ENCODE results near the gene SLC10A3. TPM values are rescaled to one million over a fixed set of nuclear protein-coding genes. Genes with fewer than 3 reads are reported as not detected.

SLC10A3 gene
- total and polyA plus RNA-seq, 2 donors (not counting 3 experiments of a cell fraction or from before 2014, with no cell fraction given) = 21.9 to 22.6 TPM

DNA sequence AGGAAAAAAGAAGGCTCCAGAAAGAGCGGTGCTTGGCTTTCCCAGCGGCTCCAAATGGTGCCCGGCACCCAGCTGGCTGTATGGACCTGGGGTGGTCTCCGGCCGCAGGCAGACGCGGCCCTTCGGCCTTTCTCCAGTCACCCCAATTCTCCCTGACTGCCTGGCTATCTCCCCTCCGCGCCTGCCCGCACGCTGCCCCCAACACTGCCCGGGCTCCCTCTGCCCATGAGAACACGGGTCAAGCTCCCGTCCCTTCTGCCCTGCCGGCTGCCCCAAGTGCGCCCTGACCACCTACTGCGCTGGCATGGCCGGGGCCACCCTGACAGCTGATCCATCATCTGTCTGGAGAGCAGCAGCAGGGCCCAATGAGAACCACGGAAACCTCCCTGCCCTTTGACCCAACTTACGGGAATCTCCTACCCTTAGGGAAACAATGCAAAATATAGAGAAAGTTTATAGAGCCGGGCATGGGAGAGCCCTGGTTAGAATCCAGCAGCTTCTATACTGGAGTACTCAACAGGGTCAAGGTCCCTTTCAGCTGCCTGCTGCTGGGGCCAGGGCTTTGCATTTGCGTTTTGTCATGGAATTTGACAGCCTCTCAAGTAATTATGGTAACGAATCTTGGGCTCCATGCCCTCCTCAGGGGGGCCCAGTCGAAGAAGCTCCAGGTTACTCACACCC is 26.8 kb upstream of the SLC10A3 start:
- FAIRE-seq = peak; percentile 67
- Histone ChIP-seq H3K9me3 (replicated peaks; ENCODE audit: control insufficient read depth, insufficient read depth, low read length) (no peaks in the 10 kb centered on the region), H3K9ac (replicated peaks; ENCODE audit: extremely low read depth, insufficient read depth, low read length) (peak overlapping the region; percentile 44), H3K27me3 (ENCODE audit: control insufficient read depth in 2 of 2, insufficient read depth in 2 of 2, low read length in 2 of 2) (no peaks in the 10 kb centered on the region), H3K4me1 (ENCODE audit: control insufficient read depth, extremely low read depth, insufficient read depth, low read length) (peaks cover 12% of the 10 kb centered on the region), H3K4me3 (replicated peaks in 1 of 3; ENCODE audit: insufficient read depth in 1 of 3, low read depth in 1 of 3, low read length in 3 of 3) (no peak overlapping the region), H3K79me2 (ENCODE audit: control insufficient read depth, insufficient read depth, low read length) (peaks cover 3% of the 10 kb centered on the region), H3K4me2 (ENCODE audit: insufficient read depth, low read length) (no peak overlapping the region), H3K9me1 (replicated peaks; ENCODE audit: control insufficient read depth, extremely low read depth, insufficient read depth, low read length) (no peaks in the 10 kb centered on the region), H3K36me3 (ENCODE audit: control insufficient read depth in 2 of 2, extremely low read depth in 1 of 2, insufficient read depth in 2 of 2, low read length in 2 of 2) (no peaks in the 10 kb centered on the region), H3K27ac (ENCODE audit: insufficient read depth, low read depth, low read length) (peak overlapping the region; percentile 12), H2AFZ (ENCODE audit: low read depth, low read length) (peak overlapping the region; percentile 35), H4K20me1 (replicated peaks; ENCODE audit: control insufficient read depth, extremely low read depth, insufficient read depth, low read length) (no peaks in the 10 kb centered on the region)
- intact Hi-C loops (cut with micrococcal nuclease) (loop anchor here (2.0 to 5.0 kb wide), 2 partner anchors 38 to 90 kb away; partner anchors contain the start of genes ATP6AP1 and LAGE3), dilution Hi-C loops (cut with MboI; ENCODE audit: extremely low pct_ligation_motif_present, low sequenced_read_pairs) (no loop called here)
- ChIA-PET POLR2A (interaction anchor here (0.9 to 1.7 kb wide), 2 partner anchors 10 to 28 kb away, joined by 3 to 6 read pairs; no protein-coding TSS in a partner anchor), CTCF (interaction anchor here (1.9 to 2.7 kb wide), 2 partner anchors 10 to 144 kb away, joined by 5 to 15 read pairs; no protein-coding TSS in a partner anchor)
- no peak for DNase-seq (ENCODE audit: low read depth, low spot score)
- TF ChIP-seq EZH2 (IDR thresholded peaks at IDR 0.05; ENCODE audit: borderline replicate concordance, low read depth, low read length, severe bottlenecking) = no peak
- no peak for TF ChIP-seq GATA2 (IDR thresholded peaks at IDR 0.05; ENCODE audit: insufficient read depth, insufficient read length, low read depth, low read length)
- TF ChIP-seq MYC (IDR thresholded peaks at IDR 0.05; ENCODE audit: low read depth, low read length) = no peak
- no peak for TF ChIP-seq JUN (IDR thresholded peaks at IDR 0.05; ENCODE audit: borderline replicate concordance, insufficient read depth, insufficient read length, low read depth)
- no peak for TF ChIP-seq POLR2A (IDR thresholded peaks at IDR 0.05; ENCODE audit: low read depth, low read length)
- TF ChIP-seq, protein P1, sequence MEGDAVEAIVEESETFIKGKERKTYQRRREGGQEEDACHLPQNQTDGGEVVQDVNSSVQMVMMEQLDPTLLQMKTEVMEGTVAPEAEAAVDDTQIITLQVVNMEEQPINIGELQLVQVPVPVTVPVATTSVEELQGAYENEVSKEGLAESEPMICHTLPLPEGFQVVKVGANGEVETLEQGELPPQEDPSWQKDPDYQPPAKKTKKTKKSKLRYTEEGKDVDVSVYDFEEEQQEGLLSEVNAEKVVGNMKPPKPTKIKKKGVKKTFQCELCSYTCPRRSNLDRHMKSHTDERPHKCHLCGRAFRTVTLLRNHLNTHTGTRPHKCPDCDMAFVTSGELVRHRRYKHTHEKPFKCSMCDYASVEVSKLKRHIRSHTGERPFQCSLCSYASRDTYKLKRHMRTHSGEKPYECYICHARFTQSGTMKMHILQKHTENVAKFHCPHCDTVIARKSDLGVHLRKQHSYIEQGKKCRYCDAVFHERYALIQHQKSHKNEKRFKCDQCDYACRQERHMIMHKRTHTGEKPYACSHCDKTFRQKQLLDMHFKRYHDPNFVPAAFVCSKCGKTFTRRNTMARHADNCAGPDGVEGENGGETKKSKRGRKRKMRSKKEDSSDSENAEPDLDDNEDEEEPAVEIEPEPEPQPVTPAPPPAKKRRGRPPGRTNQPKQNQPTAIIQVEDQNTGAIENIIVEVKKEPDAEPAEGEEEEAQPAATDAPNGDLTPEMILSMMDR (IDR thresholded peaks at IDR 0.05; ENCODE audit: extremely low read depth in 1 of 2, insufficient read depth in 1 of 2, low read depth in 1 of 2, low read length in 2 of 2) = no peak
- no TSS peak for BruUV-seq (replicated peaks)
